Suprapubic skin (tissue), 4 donors: Measurements from ENCODE around the gene FMO4. TPM values are rescaled to one million over a fixed set of nuclear protein-coding genes. Genes with fewer than 3 reads are reported as not detected.

Experiments used
- DNase-seq, 2 donors: peaks; one replicate each; pipeline ENCODE4 v3.0.0-alpha.2; 2019; ENCODE audit warnings: low spot score in 2 of 2
- H3K27ac ChIP-seq: fragments of 200-600 bp; sonication (generic); one replicate; pipeline ENCODE4 v1.5.1; 2019
- H3K27me3 ChIP-seq: fragments of 200-600 bp; sonication (generic); one replicate; pipeline ENCODE4 v1.5.1; 2019
- H3K36me3 ChIP-seq: fragments of 200-600 bp; sonication (generic); one replicate; pipeline ENCODE4 v1.5.1; 2019
- H3K4me1 ChIP-seq: fragments of 200-600 bp; sonication (generic); one replicate; pipeline ENCODE4 v1.5.1; 2019
- H3K4me3 ChIP-seq: fragments of 200-600 bp; sonication (generic); one replicate; pipeline ENCODE4 v1.5.1; 2019; ENCODE audit warnings: mild to moderate bottlenecking
- H3K9me3 ChIP-seq: fragments of 200-600 bp; sonication (generic); one replicate; pipeline ENCODE4 v1.5.1; 2019
- EP300 ChIP-seq: sonication (generic); formaldehyde crosslinking; IDR thresholded peaks from one replicate; pipeline ENCODE4 v1.6.1; 2017; ENCODE audit warnings: antibody characterized with exemption
- POLR2A ChIP-seq, 2 donors: fragments of 450-650 bp; IDR thresholded peaks; one replicate each; pipeline ENCODE4 v1.6.1; 2017; ENCODE audit warnings: antibody characterized with exemption in 2 of 2, mild to moderate bottlenecking in 2 of 2, moderate library complexity in 2 of 2
- POLR2AphosphoS5 ChIP-seq, 3 donors: sonication (generic); formaldehyde crosslinking; IDR thresholded peaks; one replicate each; pipeline ENCODE4 v1.6.1; 2017; ENCODE audit warnings: antibody characterized with exemption in 3 of 3
- WGBS: methylation state at CpG from one replicate; pipeline ENCODE4 v1.1.5; 2018; 5-methylcytosine and 5-hydroxymethylcytosine counted together
- total RNA-seq, 4 donors: library from RNA; depleted of rRNA; stranded (reverse); fragments of >200 nt; gene quantifications; one replicate each; pipeline ENCODE4 v1.1.0, GENCODE V29; 2016
- TF ChIP-seq, protein P1 (sequence below), 2 donors: fragments of 200-600 bp in 1 of 2; fragments of 450-650 bp in 1 of 2; sonication (generic) in 1 of 2; IDR thresholded peaks; one replicate each; pipeline ENCODE4 v1.5.1; 2016 to 2019; ENCODE audit warnings: antibody characterized with exemption in 2 of 2, mild to moderate bottlenecking in 1 of 2, moderate library complexity in 1 of 2

The FMO4 gene
- total RNA-seq, 4 donors from 2014 or later = 1.5 to 6.6 (median 2.7) TPM

DNA sequence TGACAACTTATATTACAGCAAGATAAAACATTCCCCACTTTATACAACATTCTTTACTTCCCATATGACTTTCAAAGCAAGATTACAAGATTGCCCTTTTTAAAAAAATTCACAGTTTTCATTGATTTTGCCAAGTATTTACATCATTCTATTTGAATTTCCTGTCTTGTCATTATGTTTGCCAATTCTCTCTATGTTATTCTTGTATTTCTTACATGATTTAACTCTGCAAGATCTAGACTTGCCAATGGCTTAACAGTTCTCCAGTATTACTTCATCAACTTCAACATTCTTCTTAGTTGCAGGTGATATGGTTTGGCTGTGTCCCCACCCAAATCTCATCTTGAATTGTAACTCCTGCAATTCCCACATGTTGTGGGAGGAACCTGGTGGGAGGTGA, 31.6 kb downstream of the FMO4 start:
- no peak overlapping the region for H3K4me3 ChIP-seq
- no peaks in the 10 kb centered on the region for H3K36me3 ChIP-seq
- no peak for DNase-seq
- H3K27ac ChIP-seq = no peak overlapping the region
- H3K27me3 ChIP-seq = no peaks in the 10 kb centered on the region
- TF ChIP-seq POLR2AphosphoS5 (IDR thresholded peaks at IDR 0.05) (no peak), EP300 (no peak), POLR2A (IDR thresholded peaks at IDR 0.05) (no peak)
- TF ChIP-seq, protein P1, sequence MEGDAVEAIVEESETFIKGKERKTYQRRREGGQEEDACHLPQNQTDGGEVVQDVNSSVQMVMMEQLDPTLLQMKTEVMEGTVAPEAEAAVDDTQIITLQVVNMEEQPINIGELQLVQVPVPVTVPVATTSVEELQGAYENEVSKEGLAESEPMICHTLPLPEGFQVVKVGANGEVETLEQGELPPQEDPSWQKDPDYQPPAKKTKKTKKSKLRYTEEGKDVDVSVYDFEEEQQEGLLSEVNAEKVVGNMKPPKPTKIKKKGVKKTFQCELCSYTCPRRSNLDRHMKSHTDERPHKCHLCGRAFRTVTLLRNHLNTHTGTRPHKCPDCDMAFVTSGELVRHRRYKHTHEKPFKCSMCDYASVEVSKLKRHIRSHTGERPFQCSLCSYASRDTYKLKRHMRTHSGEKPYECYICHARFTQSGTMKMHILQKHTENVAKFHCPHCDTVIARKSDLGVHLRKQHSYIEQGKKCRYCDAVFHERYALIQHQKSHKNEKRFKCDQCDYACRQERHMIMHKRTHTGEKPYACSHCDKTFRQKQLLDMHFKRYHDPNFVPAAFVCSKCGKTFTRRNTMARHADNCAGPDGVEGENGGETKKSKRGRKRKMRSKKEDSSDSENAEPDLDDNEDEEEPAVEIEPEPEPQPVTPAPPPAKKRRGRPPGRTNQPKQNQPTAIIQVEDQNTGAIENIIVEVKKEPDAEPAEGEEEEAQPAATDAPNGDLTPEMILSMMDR (IDR thresholded peaks at IDR 0.05) = no peak
- H3K9me3 ChIP-seq = no peaks in the 10 kb centered on the region
- H3K4me1 ChIP-seq = peaks cover 18% of the 10 kb centered on the region

DNA sequence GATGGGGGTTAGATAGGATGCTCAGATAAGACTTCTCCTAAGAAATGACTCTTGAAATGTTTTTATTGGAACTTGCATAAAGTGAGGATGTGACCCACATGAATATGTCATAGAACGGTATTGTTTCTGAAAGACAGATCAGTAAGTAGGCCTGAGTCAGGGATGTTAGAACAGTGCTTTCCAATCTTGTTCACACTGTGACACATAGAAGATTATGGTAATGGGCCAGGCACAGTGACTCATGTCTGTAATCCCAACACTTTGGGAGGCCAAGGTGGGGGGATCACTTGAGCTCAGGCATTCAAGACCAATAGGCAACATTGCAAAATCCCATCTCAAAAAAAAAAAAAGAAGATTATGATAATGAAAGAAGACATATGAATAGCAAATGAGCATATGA, 32.9 kb downstream of the FMO4 start:
- Histone ChIP-seq H3K4me1 (peaks cover 18% of the 10 kb centered on the region), H3K4me3 (no peak overlapping the region), H3K27me3 (no peaks in the 10 kb centered on the region), H3K27ac (no peak overlapping the region), H3K9me3 (no peaks in the 10 kb centered on the region), H3K36me3 (no peaks in the 10 kb centered on the region)
- WGBS = 69% methylated on average over 1 of the region's 1 CpG
- no peak for DNase-seq
- TF ChIP-seq, protein P1 (IDR thresholded peaks at IDR 0.05) = no peak
- TF ChIP-seq EP300 (no peak), POLR2A (IDR thresholded peaks at IDR 0.05) (no peak), POLR2AphosphoS5 (IDR thresholded peaks at IDR 0.05) (no peak)

DNA sequence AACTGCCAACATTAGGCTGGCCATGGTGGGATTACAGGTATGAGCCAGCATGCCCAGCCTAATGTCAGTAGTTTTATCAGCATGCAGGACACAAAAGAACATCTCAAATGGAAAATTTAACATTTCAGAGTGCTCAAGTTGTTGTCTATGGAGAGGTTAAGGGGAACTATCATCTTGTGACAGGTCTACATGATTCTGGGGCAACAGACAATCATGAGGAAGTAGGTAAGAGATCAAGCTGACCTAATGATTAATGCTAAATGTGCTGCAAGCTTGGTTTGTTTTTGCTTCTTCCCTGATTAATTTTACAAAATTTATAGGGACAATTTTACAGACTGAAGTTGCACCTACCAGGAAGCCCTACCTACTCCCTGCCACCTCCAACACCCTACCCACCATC, 36.6 kb downstream of the FMO4 start:
- no peaks in the 10 kb centered on the region for H3K27me3 ChIP-seq
- no peak for DNase-seq
- H3K4me3 ChIP-seq = no peak overlapping the region
- H3K4me1 ChIP-seq = no peaks in the 10 kb centered on the region
- H3K27ac ChIP-seq = no peak overlapping the region
- TF ChIP-seq, protein P1 (IDR thresholded peaks at IDR 0.05) = no peak
- no peak for TF ChIP-seq EP300
- TF ChIP-seq POLR2AphosphoS5 (IDR thresholded peaks at IDR 0.05) = no peak
- TF ChIP-seq POLR2A (IDR thresholded peaks at IDR 0.05) = no peak
- no peaks in the 10 kb centered on the region for H3K36me3 ChIP-seq
- no peaks in the 10 kb centered on the region for H3K9me3 ChIP-seq

DNA sequence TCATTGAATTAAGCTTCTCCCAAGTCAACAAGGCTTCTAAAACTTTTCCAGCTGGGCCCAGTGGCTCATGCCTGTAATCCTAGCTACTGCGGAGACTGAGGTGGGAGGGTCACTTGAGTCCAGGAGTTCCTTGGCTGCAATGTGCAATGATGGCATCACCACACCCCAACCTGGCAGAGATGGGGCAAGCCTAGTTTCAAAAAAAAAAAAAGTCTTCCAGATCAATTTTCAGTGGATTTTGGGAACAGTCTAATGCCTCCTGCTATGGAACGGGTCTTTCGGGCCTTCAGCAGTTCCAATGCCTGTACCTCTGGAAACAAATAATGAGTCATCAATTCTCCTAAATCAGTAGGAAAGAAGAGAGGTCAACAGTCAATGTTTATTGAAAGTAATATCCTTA, 38.0 kb downstream of the FMO4 start:
- DNase-seq = no peak
- 56% methylated on average over 3 of the region's 3 CpGs for WGBS
- Histone ChIP-seq H3K4me3 (no peak overlapping the region), H3K27ac (no peak overlapping the region), H3K9me3 (no peaks in the 10 kb centered on the region), H3K4me1 (no peaks in the 10 kb centered on the region), H3K36me3 (no peaks in the 10 kb centered on the region), H3K27me3 (no peaks in the 10 kb centered on the region)
- TF ChIP-seq EP300 (no peak), POLR2AphosphoS5 (IDR thresholded peaks at IDR 0.05) (no peak), POLR2A (IDR thresholded peaks at IDR 0.05) (no peak)
- TF ChIP-seq, protein P1 (IDR thresholded peaks at IDR 0.05) = no peak

DNA sequence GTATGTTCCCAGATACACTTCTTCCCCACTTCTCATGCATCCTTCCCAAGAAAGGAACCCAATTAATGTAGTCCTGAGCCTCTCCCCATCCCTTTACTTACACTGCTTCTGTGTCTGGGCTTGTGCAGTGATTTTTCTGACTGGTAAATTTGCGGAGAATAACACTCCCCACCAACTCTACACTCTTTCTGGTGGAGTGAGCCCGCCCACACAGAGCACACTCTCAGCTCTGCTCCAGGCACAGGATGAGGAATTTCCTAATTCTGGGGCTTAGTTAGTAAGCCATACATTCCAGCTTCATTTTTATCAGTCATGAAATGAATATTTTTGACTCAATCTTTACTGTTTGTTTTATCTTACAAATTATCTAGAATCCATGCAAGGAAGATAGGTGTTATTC, 38.6 kb downstream of the FMO4 start:
- H3K4me3 ChIP-seq = no peak overlapping the region
- no peaks in the 10 kb centered on the region for H3K9me3 ChIP-seq
- no peaks in the 10 kb centered on the region for H3K27me3 ChIP-seq
- no peak for TF ChIP-seq EP300
- no peak for TF ChIP-seq POLR2A (IDR thresholded peaks at IDR 0.05)
- no peak for TF ChIP-seq POLR2AphosphoS5 (IDR thresholded peaks at IDR 0.05)
- TF ChIP-seq, protein P1 (IDR thresholded peaks at IDR 0.05) = no peak
- no peaks in the 10 kb centered on the region for H3K36me3 ChIP-seq
- no peak overlapping the region for H3K27ac ChIP-seq
- 84% methylated on average over 2 of the region's 2 CpGs for WGBS
- no peaks in the 10 kb centered on the region for H3K4me1 ChIP-seq
- no peak for DNase-seq
